ENCODE results near the gene LINC00305.

DNA sequence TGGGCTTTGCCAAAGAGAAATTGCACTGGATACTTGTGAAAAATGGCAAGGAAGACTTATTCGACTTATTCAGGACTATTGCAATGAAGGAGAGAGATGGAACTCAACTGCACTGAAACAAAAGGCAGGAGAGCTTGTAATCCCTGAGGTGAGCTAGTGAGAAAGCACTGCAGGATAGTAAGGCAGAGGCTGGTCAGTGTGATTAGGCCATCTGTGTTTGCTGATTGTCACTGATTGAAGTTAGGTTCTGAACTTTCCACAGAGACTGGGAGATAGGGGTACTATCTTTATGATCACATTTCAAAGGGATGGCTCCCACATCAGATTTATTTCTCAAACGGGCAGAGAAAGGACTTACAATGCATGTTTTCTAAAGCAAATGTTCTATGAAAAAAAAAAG, 96.1 kb downstream of the LINC00305 start:
- TF ChIP-seq POLR2A (IDR thresholded peaks at IDR 0.05; ENCODE audit: low read depth, low read length) (no peak), TAF1 (IDR thresholded peaks at IDR 0.05; ENCODE audit: borderline replicate concordance, low read depth, low read length) (no peak)
